WERI-Rb-1 (cell line): ENCODE data around the gene SS18L1.
A peak's percentile ranks its signal among the peaks of the same experiment; 100 is the strongest.

Experiments used
- DNase-seq: peaks from one replicate; pipeline ENCODE4 v3.0.0-alpha.2; 2020
- H3K27ac ChIP-seq: fragments of 250-450 bp; sonication (Bioruptor Pico); 2 replicates; pipeline ENCODE4 v1.5.1; 2020; ENCODE audit warnings: mild to moderate bottlenecking, moderate library complexity
- H3K27me3 ChIP-seq: fragments of 250-450 bp; sonication (Bioruptor Pico); 2 replicates; pipeline ENCODE4 v1.5.1; 2021; ENCODE audit warnings: mild to moderate bottlenecking, low read depth, moderate library complexity; ENCODE audit not compliant: insufficient read depth, severe bottlenecking
- H3K36me3 ChIP-seq: fragments of 250-450 bp; sonication (Bioruptor Pico); 2 replicates; pipeline ENCODE4 v1.5.1; 2020; ENCODE audit warnings: mild to moderate bottlenecking, moderate library complexity
- H3K4me3 ChIP-seq: 2 replicates; pipeline ENCODE4 v1.5.1; 2011; ENCODE audit warnings: low read depth, mild to moderate bottlenecking, control low read depth, low read length
- H3K9me3 ChIP-seq: fragments of 250-450 bp; sonication (Bioruptor Pico); 2 replicates; pipeline ENCODE4 v1.5.1; 2021; ENCODE audit warnings: mild to moderate bottlenecking, moderate library complexity; ENCODE audit not compliant: severe bottlenecking
- TF ChIP-seq, protein P1 (sequence below): IDR thresholded peaks from 2 replicates; pipeline ENCODE4 v1.5.1; 2011; ENCODE audit warnings: low read depth, mild to moderate bottlenecking, control low read depth, inconsistent platforms, low read length

SS18L1 gene

GRCh38 chr20:62212299-62212698 lies 68.7 kb downstream of the SS18L1 start:
- Histone ChIP-seq H3K9me3 (no peaks in the 10 kb centered on the region), H3K27me3 (no peaks in the 10 kb centered on the region), H3K4me3 (no peak overlapping the region), H3K36me3 (peaks cover 12% of the 10 kb centered on the region; the same call in 1 of the 2 replicates), H3K27ac (no peak overlapping the region)
- TF ChIP-seq, protein P1, sequence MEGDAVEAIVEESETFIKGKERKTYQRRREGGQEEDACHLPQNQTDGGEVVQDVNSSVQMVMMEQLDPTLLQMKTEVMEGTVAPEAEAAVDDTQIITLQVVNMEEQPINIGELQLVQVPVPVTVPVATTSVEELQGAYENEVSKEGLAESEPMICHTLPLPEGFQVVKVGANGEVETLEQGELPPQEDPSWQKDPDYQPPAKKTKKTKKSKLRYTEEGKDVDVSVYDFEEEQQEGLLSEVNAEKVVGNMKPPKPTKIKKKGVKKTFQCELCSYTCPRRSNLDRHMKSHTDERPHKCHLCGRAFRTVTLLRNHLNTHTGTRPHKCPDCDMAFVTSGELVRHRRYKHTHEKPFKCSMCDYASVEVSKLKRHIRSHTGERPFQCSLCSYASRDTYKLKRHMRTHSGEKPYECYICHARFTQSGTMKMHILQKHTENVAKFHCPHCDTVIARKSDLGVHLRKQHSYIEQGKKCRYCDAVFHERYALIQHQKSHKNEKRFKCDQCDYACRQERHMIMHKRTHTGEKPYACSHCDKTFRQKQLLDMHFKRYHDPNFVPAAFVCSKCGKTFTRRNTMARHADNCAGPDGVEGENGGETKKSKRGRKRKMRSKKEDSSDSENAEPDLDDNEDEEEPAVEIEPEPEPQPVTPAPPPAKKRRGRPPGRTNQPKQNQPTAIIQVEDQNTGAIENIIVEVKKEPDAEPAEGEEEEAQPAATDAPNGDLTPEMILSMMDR, result no peak
- DNase-seq, result no peak

DNA sequence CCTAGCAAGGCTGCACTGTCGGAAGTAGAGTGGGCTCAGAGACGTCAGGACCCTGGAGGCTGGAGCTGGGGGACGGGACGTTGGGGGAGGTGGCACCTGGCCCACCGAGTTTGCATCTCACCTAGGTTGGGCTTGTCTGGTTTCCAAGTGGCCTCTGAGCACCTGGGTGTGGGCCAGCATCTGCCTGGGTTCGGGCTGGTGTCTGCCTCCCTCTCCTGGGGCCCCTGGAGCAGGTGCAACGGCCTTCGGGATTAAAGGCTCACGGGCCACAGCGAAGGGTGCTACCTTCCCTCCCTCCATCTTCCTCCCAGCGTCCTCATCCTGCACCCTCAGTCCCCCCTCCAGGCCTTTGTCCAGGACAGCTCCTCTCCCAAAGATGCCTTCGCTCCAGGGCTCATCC lies 70.5 kb downstream of the SS18L1 start:
- H3K36me3 ChIP-seq, result peaks cover 23% of the 10 kb centered on the region
- peak; percentile 31 for DNase-seq
- H3K27me3 ChIP-seq, result no peaks in the 10 kb centered on the region

GRCh38 chr20:62215020-62215990 lies 71.7 kb downstream of the SS18L1 start:
- H3K9me3 ChIP-seq, result no peaks in the 10 kb centered on the region
- no peak overlapping the region for H3K4me3 ChIP-seq
- DNase-seq, result no peak
- H3K27me3 ChIP-seq, result no peaks in the 10 kb centered on the region
- no peak overlapping the region for H3K27ac ChIP-seq
- peaks cover 23% of the 10 kb centered on the region for H3K36me3 ChIP-seq
- TF ChIP-seq, protein P1, result no peak

More for the DNA sequence above, 70.5 kb downstream of the SS18L1 start:
- Histone ChIP-seq H3K9me3 (no peaks in the 10 kb centered on the region), H3K4me3 (no peak overlapping the region), H3K27ac (no peak overlapping the region)
- TF ChIP-seq, protein P1, result no peak; the same call in 1 of the 2 replicates

- no peak for DNase-seq
- Histone ChIP-seq H3K27ac (no peak overlapping the region), H3K9me3 (no peaks in the 10 kb centered on the region), H3K4me3 (no peak overlapping the region), H3K27me3 (no peaks in the 10 kb centered on the region), H3K36me3 (peaks cover 23% of the 10 kb centered on the region)
- TF ChIP-seq, protein P1, result no peak
These were observed 72.5 kb downstream of the SS18L1 start for GRCh38 chr20:62215991-62216635.

GRCh38 chr20:62216636-62217566 lies 73.3 kb downstream of the SS18L1 start:
- H3K36me3 ChIP-seq, result peaks cover 23% of the 10 kb centered on the region
- DNase-seq, result no peak
- no peaks in the 10 kb centered on the region for H3K27me3 ChIP-seq
- H3K27ac ChIP-seq, result no peak overlapping the region
- H3K4me3 ChIP-seq, result no peak overlapping the region
- no peaks in the 10 kb centered on the region for H3K9me3 ChIP-seq
- TF ChIP-seq, protein P1, result no peak
